Keratinocyte (primary cell): ENCODE results near the gene KLHL36. TPM values are rescaled to one million over a fixed set of nuclear protein-coding genes. Genes with fewer than 3 reads are reported as not detected.

Source experiments
- DNase-seq: peaks from one replicate; pipeline ENCODE4 v3.0.0-alpha.2; 2011; ENCODE audit warnings: low read depth, missing footprints, low spot score
- FAIRE-seq: peaks from 2 replicates; lab custom pipeline; 2011; peaks lifted over from hg19 to GRCh38; lab: Jason Lieb, UNC
- H2AFZ ChIP-seq: 2 replicates; pipeline ENCODE4 v1.6.0; 2012; ENCODE audit warnings: low read length, control low read depth, inconsistent platforms; ENCODE audit not compliant: control insufficient read depth
- H3K27ac ChIP-seq: 2 replicates; pipeline ENCODE4 v1.5.1; 2011; ENCODE audit warnings: low read length; ENCODE audit not compliant: control insufficient read depth, insufficient read depth
- H3K27me3 ChIP-seq: 3 replicates; pipeline ENCODE4 v1.6.0; 2011; ENCODE audit warnings: low read length; ENCODE audit not compliant: control insufficient read depth, insufficient read depth; ENCODE audit errors: extremely low read depth
- H3K36me3 ChIP-seq, 2 experiments: 2 replicates in 1 of 2; 3 replicates in 1 of 2; pipeline ENCODE4 v1.5.1; 2011; ENCODE audit warnings: low read length in 2 of 2, mild to moderate bottlenecking in 1 of 2; ENCODE audit not compliant: control insufficient read depth in 2 of 2, insufficient read depth in 2 of 2; ENCODE audit errors: extremely low read depth in 1 of 2
- H3K4me1 ChIP-seq: 3 replicates; pipeline ENCODE4 v1.5.1; 2011; ENCODE audit warnings: low read length; ENCODE audit not compliant: control insufficient read depth, insufficient read depth; ENCODE audit errors: extremely low read depth
- H3K4me2 ChIP-seq: 3 replicates; pipeline ENCODE4 v1.6.0; 2011; ENCODE audit warnings: low read depth, low read length; ENCODE audit not compliant: control insufficient read depth, insufficient read depth; ENCODE audit errors: extremely low read depth
- H3K4me3 ChIP-seq, 3 experiments: fragments of 200-600 bp in 1 of 3; sonication (generic) in 1 of 3; 2 replicates in 2 of 3; 3 replicates in 1 of 3; pipeline ENCODE4 v1.5.1; 2011 to 2016; ENCODE audit warnings: low read length in 3 of 3, mild to moderate bottlenecking in 3 of 3, control low read depth in 2 of 3, inconsistent platforms in 1 of 3, low read depth in 1 of 3, mixed read lengths in 1 of 3, mixed run types in 1 of 3, moderate library complexity in 1 of 3; ENCODE audit not compliant: control insufficient read depth in 2 of 3, insufficient read depth in 2 of 3; ENCODE audit errors: extremely low read depth in 1 of 3
- H3K79me2 ChIP-seq: 2 replicates; pipeline ENCODE4 v1.6.0; 2012; ENCODE audit warnings: low read length; ENCODE audit not compliant: control insufficient read depth, insufficient read depth
- H3K9ac ChIP-seq: 3 replicates; pipeline ENCODE4 v1.6.0; 2011; ENCODE audit warnings: low read length; ENCODE audit not compliant: control insufficient read depth, insufficient read depth; ENCODE audit errors: extremely low read depth
- H3K9me1 ChIP-seq: 3 replicates; pipeline ENCODE4 v1.6.0; 2011; ENCODE audit warnings: low read length; ENCODE audit not compliant: control insufficient read depth, insufficient read depth; ENCODE audit errors: extremely low read depth
- H3K9me3 ChIP-seq: 2 replicates; pipeline ENCODE4 v1.5.1; 2012; ENCODE audit warnings: low read depth, low read length; ENCODE audit not compliant: control insufficient read depth
- H4K20me1 ChIP-seq: 3 replicates; pipeline ENCODE4 v1.6.0; 2011; ENCODE audit warnings: low read length; ENCODE audit not compliant: control insufficient read depth, insufficient read depth; ENCODE audit errors: extremely low read depth
- EZH2 ChIP-seq: IDR thresholded peaks from one replicate; pipeline ENCODE4 v1.6.1; 2012; ENCODE audit warnings: inconsistent platforms, mild to moderate bottlenecking, low read length, moderate library complexity
- dilution Hi-C: fragments of 300-500 bp; cut with MboI; formaldehyde crosslinking; loops from one replicate; pipeline ENCODE4 v1.7.0; 2020; ENCODE audit warnings: low sequenced_read_pairs; ENCODE audit not compliant: extremely low pct_ligation_motif_present
- polyA plus RNA-seq, 5 experiments: library from polyadenylated mRNA; depleted of rRNA in 3 of 5; stranded (reverse) in 3 of 5; stranded (forward) in 1 of 5; unstranded in 1 of 5; fragments of >200 nt; gene quantifications; 1 replicate in 1 of 5; 2 replicates in 3 of 5; 3 replicates in 1 of 5; pipeline versions ENCODE4 v1.2.1 to v1.2.3, GENCODE V29; 2011 to 2012; ENCODE audit warnings: missing spikeins in 2 of 5, low read depth in 1 of 5, low replicate concordance in 1 of 5
- TF ChIP-seq, protein P1 (sequence below), 3 experiments: IDR thresholded peaks in 1 of 3; conservative IDR thresholded peaks in 1 of 3; optimal IDR thresholded peaks in 1 of 3; 2 replicates in 2 of 3; 3 replicates in 1 of 3; pipeline versions ENCODE3 to v1.5.1; 2011; ENCODE audit warnings: low read length in 3 of 3, mild to moderate bottlenecking in 3 of 3, moderate library complexity in 2 of 3, control low read depth in 1 of 3, inconsistent platforms in 1 of 3; ENCODE audit not compliant: insufficient read depth in 2 of 3; ENCODE audit errors: extremely low read depth in 1 of 3

The KLHL36 gene
- polyA plus RNA-seq, 1 donor (not counting 4 experiments of a cell fraction or from before 2014, with no cell fraction given) = 27.5 TPM

DNA sequence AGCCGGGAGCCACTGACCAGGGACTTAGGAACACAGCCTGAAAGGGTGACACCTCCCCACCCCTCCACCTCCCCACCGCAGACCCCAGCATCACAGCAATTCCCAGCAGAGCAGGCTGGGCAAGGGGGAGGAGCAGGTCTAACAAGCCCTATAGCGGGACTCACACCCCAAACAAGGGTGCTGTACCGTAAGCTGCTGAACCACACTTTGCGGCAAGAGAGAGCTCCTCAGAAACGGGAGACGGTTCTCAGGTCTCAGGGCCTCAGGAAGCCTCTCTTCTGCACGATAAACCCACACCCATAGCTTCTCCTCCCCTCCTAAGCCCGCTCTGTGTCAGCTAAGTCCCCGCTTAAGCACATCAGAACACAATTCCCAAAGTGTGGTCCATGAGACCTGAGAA, 18.7 kb upstream of the KLHL36 start:
- no peak overlapping the region for H2AFZ ChIP-seq
- dilution Hi-C loops = no loop called here
- FAIRE-seq = no peak

DNA sequence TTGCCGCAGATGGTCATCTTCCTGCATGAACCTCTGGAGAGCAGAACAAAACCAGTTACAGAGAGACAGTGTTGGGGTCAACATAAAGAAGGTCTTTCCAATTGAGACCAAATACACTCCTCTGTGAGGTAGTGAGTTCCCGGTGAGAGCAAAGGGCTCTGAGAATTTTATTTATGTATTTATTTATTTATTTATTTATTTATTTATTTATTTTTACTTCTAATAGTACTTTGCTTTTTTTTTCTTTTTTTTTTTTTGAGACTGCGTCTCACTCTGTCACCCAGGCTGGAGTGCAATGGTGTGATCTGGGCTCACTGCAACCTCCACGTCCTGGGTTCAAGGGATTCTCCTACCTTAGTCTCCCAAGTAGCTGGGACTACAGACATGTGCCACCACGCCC, 18.3 kb upstream of the KLHL36 start:
- Histone ChIP-seq H3K79me2 (no peaks in the 10 kb centered on the region), H3K36me3 (no peaks in the 10 kb centered on the region), H3K4me3 (no peak overlapping the region), H3K9ac (no peak overlapping the region), H4K20me1 (no peaks in the 10 kb centered on the region), H3K27ac (no peak overlapping the region), H3K27me3 (no peaks in the 10 kb centered on the region), H3K9me1 (no peaks in the 10 kb centered on the region), H3K4me2 (no peak overlapping the region), H2AFZ (no peak overlapping the region), H3K9me3 (no peaks in the 10 kb centered on the region), H3K4me1 (no peaks in the 10 kb centered on the region)
- FAIRE-seq (no peak), DNase-seq (no peak)
- no peak for TF ChIP-seq EZH2
- TF ChIP-seq, protein P1, sequence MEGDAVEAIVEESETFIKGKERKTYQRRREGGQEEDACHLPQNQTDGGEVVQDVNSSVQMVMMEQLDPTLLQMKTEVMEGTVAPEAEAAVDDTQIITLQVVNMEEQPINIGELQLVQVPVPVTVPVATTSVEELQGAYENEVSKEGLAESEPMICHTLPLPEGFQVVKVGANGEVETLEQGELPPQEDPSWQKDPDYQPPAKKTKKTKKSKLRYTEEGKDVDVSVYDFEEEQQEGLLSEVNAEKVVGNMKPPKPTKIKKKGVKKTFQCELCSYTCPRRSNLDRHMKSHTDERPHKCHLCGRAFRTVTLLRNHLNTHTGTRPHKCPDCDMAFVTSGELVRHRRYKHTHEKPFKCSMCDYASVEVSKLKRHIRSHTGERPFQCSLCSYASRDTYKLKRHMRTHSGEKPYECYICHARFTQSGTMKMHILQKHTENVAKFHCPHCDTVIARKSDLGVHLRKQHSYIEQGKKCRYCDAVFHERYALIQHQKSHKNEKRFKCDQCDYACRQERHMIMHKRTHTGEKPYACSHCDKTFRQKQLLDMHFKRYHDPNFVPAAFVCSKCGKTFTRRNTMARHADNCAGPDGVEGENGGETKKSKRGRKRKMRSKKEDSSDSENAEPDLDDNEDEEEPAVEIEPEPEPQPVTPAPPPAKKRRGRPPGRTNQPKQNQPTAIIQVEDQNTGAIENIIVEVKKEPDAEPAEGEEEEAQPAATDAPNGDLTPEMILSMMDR (optimal IDR thresholded peaks at IDR 0.05 in 1 of 3, IDR thresholded peaks at IDR 0.05 in 1 of 3, conservative IDR thresholded peaks at IDR 0.05 in 1 of 3; ENCODE audit: extremely low read depth in 1 of 3, insufficient read depth in 2 of 3, low read length in 3 of 3) = no peak
- dilution Hi-C loops = no loop called here

More for the DNA sequence above, 18.7 kb upstream of the KLHL36 start:
- DNase-seq = no peak
- H3K27me3 ChIP-seq = no peaks in the 10 kb centered on the region
- no peak overlapping the region for H3K4me3 ChIP-seq
- H3K4me1 ChIP-seq = no peaks in the 10 kb centered on the region
- H3K9ac ChIP-seq = no peak overlapping the region
- no peaks in the 10 kb centered on the region for H3K9me3 ChIP-seq
- no peaks in the 10 kb centered on the region for H3K9me1 ChIP-seq
- H4K20me1 ChIP-seq = no peaks in the 10 kb centered on the region
- H3K79me2 ChIP-seq = no peaks in the 10 kb centered on the region
- no peaks in the 10 kb centered on the region for H3K36me3 ChIP-seq
- no peak overlapping the region for H3K4me2 ChIP-seq
- H3K27ac ChIP-seq = no peak overlapping the region
- no peak for TF ChIP-seq EZH2
- TF ChIP-seq, protein P1 (optimal IDR thresholded peaks at IDR 0.05 in 1 of 3, IDR thresholded peaks at IDR 0.05 in 1 of 3, conservative IDR thresholded peaks at IDR 0.05 in 1 of 3; ENCODE audit: extremely low read depth in 1 of 3, insufficient read depth in 2 of 3, low read length in 3 of 3) = no peak
